ENCODE data around the gene HSPB7.
"Not testable (repeated sequence)": the region's sequence is repeated elsewhere in the genome, so short reads cannot be mapped to it uniquely, and the experiment has no call there.

HSPB7 gene

GRCh38 chr1:16005597-16005996 lies 12.2 kb downstream of the HSPB7 start:
- no peak for DNase-seq

- DNase-seq = not testable (repeated sequence)
Measured at GRCh38 chr1:16001274-16001673, 16.6 kb downstream of the HSPB7 start.

DNA sequence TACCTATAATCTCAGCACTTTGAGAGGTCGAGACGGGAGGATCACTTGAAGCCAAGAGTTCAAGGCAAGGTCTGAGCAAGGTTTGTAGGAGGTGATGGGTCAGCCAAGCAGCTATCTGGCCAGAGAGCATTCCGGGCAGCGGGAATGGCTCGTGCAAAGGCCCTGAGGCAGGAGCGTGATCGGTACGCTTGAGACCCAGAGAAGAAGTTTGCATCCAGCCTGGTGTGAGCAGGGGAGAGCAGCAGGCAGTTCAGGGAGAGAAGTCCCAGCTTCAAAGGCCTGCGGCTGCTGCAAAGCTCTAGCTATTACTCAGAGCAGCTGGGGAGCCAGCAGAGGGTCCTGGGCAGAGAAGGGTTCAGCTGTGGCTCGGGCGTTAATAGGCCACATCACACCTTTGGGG lies 18.9 kb downstream of the HSPB7 start:
- DNase-seq = no peak

- no peak for DNase-seq
Measured at GRCh38 chr1:15997637-15998280, 20.1 kb downstream of the HSPB7 start.

DNA sequence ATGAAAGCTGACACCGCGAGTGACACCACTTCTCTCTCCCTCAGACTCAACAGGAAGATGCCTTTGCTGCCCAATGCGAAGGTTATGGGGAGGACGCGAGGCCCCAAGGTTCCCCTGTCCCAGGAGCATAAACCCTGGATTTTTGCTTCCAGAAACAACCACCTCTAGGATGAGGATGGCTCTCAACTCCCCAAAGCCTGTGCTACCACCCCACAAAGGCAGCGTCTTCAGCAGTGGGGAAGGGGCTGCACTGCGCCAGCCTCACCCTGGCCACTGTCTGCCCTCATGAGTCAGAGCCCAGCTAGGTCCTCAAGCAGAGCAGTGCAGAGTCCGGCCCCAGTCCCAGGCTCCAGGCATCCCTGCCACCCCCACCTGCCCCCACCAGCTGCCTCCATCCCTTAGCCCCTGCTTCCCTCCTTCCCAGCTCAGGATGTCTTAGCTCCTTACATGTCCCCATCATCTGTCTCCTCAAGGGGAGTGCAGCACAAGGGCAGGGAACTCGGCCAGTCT lies 20.7 kb downstream of the HSPB7 start:
- no peak for DNase-seq

- no peak for DNase-seq
Measured at GRCh38 chr1:15994590-15995351, 23.1 kb downstream of the HSPB7 start.

- no peak for DNase-seq
Measured at GRCh38 chr1:15994081-15994480, 23.8 kb downstream of the HSPB7 start.

GRCh38 chr1:15993666-15994065 lies 24.2 kb downstream of the HSPB7 start:
- no peak for DNase-seq

DNA sequence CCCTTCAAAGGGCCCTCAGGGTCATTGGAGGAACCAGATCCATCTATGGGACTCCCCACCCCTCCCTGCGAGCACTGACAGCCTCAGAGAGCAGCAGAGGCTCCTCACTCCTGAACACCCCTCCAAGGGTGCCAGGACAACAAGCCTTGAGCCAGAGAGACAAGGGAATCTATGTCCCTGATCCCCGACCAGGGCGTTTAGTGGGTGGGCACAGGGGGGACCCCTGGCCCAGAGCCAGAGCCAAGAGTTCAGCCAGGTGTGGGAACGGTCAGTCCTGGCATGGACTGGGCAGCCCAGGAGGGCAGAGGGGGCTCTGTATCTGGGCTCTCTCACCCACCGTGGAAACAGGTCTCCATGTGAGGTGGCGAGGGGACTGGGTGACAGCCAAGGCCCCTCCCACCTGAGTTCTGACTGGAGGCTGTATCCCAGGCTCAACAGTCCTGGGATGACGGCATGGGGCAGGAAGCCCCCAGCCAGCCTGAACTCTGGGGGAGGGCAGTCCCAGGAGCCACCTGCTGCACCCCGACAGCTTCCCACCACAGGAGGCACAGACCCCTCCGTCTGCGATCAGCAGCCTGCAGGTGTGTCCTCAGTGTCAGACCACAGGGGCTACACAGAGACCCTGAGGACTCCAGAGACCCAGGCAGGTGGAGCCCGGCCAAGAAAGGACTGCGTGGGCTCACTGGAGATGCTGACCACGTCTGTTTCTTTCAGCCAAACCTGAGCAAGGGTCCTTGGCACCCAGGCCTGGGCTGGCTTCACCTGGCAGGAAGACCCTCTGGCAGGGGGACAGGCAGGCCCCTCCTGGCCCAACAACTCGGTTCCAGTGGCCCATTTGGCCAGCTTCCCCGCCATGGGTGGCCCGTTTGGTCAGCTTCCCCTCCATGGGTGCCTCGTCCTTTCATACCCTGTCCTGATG lies 25.0 kb downstream of the HSPB7 start:
- DNase-seq = no peak

GRCh38 chr1:15992187-15992553 lies 25.7 kb downstream of the HSPB7 start:
- no peak for DNase-seq

- DNase-seq = no peak
Measured at GRCh38 chr1:15991427-15992186, 26.2 kb downstream of the HSPB7 start.

DNA sequence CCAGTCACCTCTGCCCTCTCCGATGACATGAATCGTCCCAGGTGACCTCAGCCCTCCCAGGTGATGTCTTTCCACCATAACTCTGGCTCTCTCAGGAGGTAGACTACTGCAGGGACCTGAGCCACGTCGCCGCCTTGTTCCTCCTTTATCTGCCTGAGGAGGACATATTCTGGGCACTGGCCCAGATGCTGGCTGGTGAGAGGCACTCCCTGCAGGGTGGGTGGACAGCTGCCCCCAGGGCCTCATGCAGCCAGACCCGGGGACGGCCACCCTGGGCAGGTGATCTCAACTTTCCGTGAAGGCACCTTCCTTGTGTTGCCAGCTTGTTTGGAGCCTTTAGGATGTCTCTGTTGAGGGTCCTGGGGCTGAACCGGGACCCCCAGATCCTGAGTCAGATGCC lies 28.1 kb downstream of the HSPB7 start:
- no peak for DNase-seq

DNA sequence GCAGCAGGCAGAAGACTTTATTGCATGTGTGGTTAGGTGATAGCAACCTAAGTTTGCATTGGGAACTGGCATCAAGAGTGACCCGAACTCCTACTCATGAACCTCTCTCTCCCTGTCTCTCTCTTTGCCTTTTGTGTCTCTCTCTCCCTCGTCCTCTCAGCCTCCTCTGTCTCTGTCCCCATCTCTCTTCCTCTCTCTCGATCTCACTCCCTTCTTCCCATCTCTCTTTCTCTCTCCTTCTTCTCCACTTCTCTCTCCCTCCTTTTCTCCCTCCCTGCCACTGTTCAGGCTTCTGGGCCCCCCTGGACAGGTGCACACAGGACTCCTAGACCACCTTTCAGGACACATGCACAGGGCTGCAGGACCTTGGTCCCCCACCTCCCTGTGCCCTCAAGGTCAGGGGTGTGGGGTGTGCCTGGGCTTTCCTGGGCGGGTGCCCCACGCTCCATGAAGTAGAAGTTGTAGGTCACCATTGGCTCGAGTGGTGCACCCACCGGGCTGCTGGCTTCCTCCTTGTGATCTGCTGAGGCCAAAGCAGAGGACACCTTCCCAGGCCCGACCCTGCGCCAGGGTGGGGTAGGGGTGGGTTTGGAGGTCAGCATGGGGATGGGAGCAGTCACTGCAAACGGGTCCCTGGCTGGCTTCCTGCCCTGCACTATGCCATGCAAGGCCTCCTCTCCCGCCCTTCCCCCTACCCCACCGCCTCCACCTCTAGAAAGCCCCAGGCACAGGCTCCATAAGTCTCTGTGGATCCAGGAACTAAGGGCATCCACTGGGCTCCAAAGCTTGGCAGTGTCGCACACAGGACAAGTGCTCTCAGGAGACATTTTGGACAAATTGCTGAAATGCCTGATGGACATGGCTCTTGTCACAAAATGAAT lies 28.7 kb downstream of the HSPB7 start:
- DNase-seq = no peak

GRCh38 chr1:15985611-15986297 lies 32.1 kb downstream of the HSPB7 start:
- DNase-seq = no peak

- no peak for DNase-seq
Measured at GRCh38 chr1:15983275-15983674, 34.6 kb downstream of the HSPB7 start.

DNA sequence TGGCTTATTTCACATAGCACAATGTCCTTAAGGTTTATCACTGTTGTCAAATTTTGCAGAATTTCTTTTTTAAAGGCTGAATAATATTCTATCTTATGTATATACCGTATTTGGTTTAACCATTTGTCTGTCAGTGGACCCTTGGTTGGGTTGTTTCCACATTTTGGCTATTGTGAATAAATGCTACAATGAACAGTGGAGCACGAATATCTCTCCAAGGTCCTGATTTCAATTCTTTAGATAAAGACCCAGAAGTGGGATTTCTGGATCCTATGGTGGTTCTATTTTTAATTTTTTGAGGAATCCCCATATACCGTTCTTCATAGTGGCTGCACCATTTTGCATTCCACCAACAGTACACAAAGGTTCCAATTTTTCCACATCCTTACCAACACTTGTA lies 36.2 kb downstream of the HSPB7 start:
- DNase-seq = no peak

GRCh38 chr1:15977947-15978346 lies 39.9 kb downstream of the HSPB7 start:
- DNase-seq = not testable (repeated sequence)

GRCh38 chr1:15975805-15976680 lies 41.8 kb downstream of the HSPB7 start, which contains the start of gene ZBTB17:
Gene ZBTB17 (minus strand): TSS chr1:15976101. CDS start chr1:15948495, 27,606 bp downstream.
- DNase-seq = peak; percentile 76

DNA sequence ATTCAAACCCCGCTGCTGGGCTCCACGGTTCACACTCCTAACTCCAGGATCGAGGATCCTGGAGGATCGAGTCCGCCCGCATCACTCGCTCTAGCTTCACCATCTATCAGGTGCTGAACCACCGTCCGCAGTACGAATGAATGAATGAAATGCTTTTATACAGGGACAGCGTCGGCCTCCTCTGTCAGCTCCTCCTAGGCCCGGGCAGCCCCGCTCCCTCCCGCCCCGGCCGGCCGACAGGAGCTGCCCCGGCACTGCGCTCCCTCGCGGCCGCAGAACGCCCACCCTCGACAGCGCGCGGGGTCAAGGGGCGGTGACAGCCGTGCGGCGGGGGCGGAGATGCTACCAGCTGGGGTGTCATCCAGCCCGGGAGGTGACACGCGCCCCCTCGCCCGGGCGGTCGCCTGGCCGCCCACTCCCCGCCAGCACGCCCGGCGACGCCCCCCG lies 42.5 kb downstream of the HSPB7 start:
- no peak for DNase-seq

- DNase-seq = no peak
Measured at GRCh38 chr1:15974855-15975254, 43.0 kb downstream of the HSPB7 start.
